ENCODE results near the gene TMEM132C. TPM values are rescaled to one million over a fixed set of nuclear protein-coding genes. Genes with fewer than 3 reads are reported as not detected.

TMEM132C gene
- total and polyA plus RNA-seq, 2 of the 8 experiments (the other 6 are each of a cell fraction or from before 2014, with no cell fraction given), result 0.23 to 0.76 TPM

DNA sequence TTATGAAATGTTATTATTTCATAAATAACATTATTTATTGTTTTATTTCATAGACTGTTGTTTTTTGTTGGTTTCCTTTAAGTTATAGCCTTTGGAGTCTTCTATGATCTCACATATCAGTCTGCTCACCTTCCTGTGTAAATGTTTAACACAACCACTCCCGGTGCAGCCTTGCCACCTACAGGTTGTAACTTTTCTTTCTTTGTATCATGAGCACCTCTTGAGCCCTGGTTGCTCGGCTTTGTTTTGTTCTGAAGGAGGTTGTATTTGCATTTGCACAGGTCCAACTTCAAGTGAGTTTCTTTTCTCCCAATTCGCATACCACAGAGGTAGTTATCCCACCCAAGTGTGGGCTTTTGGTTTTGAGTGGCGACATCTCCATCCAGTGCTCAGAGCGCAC, 435.4 kb downstream of the TMEM132C start:
- no peaks in the 10 kb centered on the region for H3K36me3 ChIP-seq (ENCODE audit: control insufficient read depth in 2 of 4, insufficient read depth in 4 of 4, low read length in 3 of 4)
- no peaks in the 10 kb centered on the region for H3K9me3 ChIP-seq (ENCODE audit: insufficient read depth in 2 of 2, low read depth in 1 of 2, low read length in 1 of 2)
- FAIRE-seq (no peak), DNase-seq (ENCODE audit: low read depth in 1 of 2, low spot score in 2 of 2) (no peak)
- no peak overlapping the region for H3K18ac ChIP-seq (ENCODE audit: extremely low read depth, low read length)
- H3K14ac ChIP-seq (ENCODE audit: insufficient read length), result no peak overlapping the region
- H2BK5ac ChIP-seq (ENCODE audit: low read depth, low read length), result no peak overlapping the region
- no peak overlapping the region for H2BK12ac ChIP-seq (ENCODE audit: low read depth, low read length)
- H3K23me2 ChIP-seq (ENCODE audit: low read depth, low read length), result no peaks in the 10 kb centered on the region
- no peak overlapping the region for H3K4me2 ChIP-seq (ENCODE audit: insufficient read depth in 1 of 2, low read depth in 2 of 2, low read length in 2 of 2)
- no peak overlapping the region for H3K9ac ChIP-seq (replicated peaks in 1 of 4; ENCODE audit: extremely low read depth in 1 of 4, low read depth in 3 of 4, low read length in 3 of 4)
- no peak overlapping the region for H3K4me3 ChIP-seq (ENCODE audit: extremely low read depth in 1 of 4, insufficient read depth in 2 of 4, low read depth in 3 of 4, low read length in 4 of 4)
- no peaks in the 10 kb centered on the region for H4K20me1 ChIP-seq (replicated peaks in 1 of 2; ENCODE audit: control insufficient read depth in 1 of 2, insufficient read depth in 2 of 2, low read length in 2 of 2)
- no peak overlapping the region for H3K56ac ChIP-seq (replicated peaks; ENCODE audit: insufficient read length, low read depth, low read length)
- H2AFZ ChIP-seq (ENCODE audit: low read length), result 0 out of 2 replicates have a peak overlapping the region, but pooled peaks have one; percentile 4
- H3K23ac ChIP-seq (ENCODE audit: insufficient read length), result no peak overlapping the region
- peaks cover 0 to 3% (median under 1%) of the 10 kb centered on the region in 4 experiments; a peak in 2 of 7 replicates for H3K4me1 ChIP-seq (replicated peaks in 1 of 4; ENCODE audit: control insufficient read depth in 3 of 4, insufficient read depth in 4 of 4, low read length in 3 of 4)
- ChIA-PET CTCF (ENCODE audit: partially characterized antibody) (interaction anchor here (0.6 to 1.9 kb wide), 4 partner anchors 9 to 329 kb away, joined by 3 to 6 read pairs (median 3); no protein-coding TSS in a partner anchor), POLR2A (ENCODE audit: partially characterized antibody) (no interaction called here)
- no peak overlapping the region for H4K91ac ChIP-seq (replicated peaks; ENCODE audit: insufficient read length, low read length)
- no peaks in the 10 kb centered on the region for H3K79me1 ChIP-seq (ENCODE audit: low read depth, low read length)
- WGBS, 2 experiments (ENCODE audit: extremely low coverage in 1 of 2, insufficient coverage in 1 of 2, insufficient read length in 1 of 2, insufficient replicate concordance in 2 of 2, low coverage in 1 of 2, low lambda C conversion rate in 2 of 2, missing lambda C conversion rate in 1 of 2), result 81% methylated on average over 5 of the region's 5 CpGs; no CpG with 5 or more reads in 1 of the 2 experiments
- no peak overlapping the region for H2BK15ac ChIP-seq (ENCODE audit: low read length)
- H3K27me3 ChIP-seq (replicated peaks in 1 of 4; ENCODE audit: control insufficient read depth in 3 of 4, extremely low read depth in 1 of 4, insufficient read depth in 3 of 4, low read length in 3 of 4), result no peaks in the 10 kb centered on the region; a peak in 2 of 7 replicates
- no peak overlapping the region for H2BK120ac ChIP-seq (replicated peaks; ENCODE audit: low read depth, low read length)
- H4K5ac ChIP-seq (ENCODE audit: insufficient read length, low read depth, low read length), result no peak overlapping the region
- H3K4ac ChIP-seq (replicated peaks; ENCODE audit: insufficient read length, low read depth, low read length), result no peak overlapping the region
- H3K79me2 ChIP-seq (ENCODE audit: control insufficient read depth in 1 of 2, insufficient read depth in 2 of 2, low read length in 2 of 2), result no peaks in the 10 kb centered on the region
- H3K27ac ChIP-seq (ENCODE audit: low read depth, low read length), result no peak overlapping the region
- no peak overlapping the region for H2AK5ac ChIP-seq (ENCODE audit: low read depth, low read length)
- no peak overlapping the region for H4K8ac ChIP-seq (ENCODE audit: extremely low read depth, insufficient read depth, low read length)
- H2BK20ac ChIP-seq (ENCODE audit: low read length), result no peak overlapping the region
- TF ChIP-seq BRCA1 (IDR thresholded peaks at IDR 0.05; ENCODE audit: low read depth, low read length) (no peak), SP2 (IDR thresholded peaks at IDR 0.05; ENCODE audit: low read length) (no peak), EP300 (IDR thresholded peaks at IDR 0.05; ENCODE audit: borderline replicate concordance in 1 of 2, low read depth in 2 of 2, low read length in 2 of 2) (no peak), JUN (IDR thresholded peaks at IDR 0.05; ENCODE audit: low read depth, low read length) (no peak), SIRT6 (IDR thresholded peaks at IDR 0.05; ENCODE audit: low read length) (no peak), SP1 (IDR thresholded peaks at IDR 0.05; ENCODE audit: low read depth, low read length) (no peak), SIX5 (IDR thresholded peaks at IDR 0.05; ENCODE audit: low read depth, low read length) (no peak), RXRA (IDR thresholded peaks at IDR 0.05; ENCODE audit: insufficient read depth, low read depth, low read length) (no peak), RAD21 (IDR thresholded peaks at IDR 0.05 in 1 of 2, conservative IDR thresholded peaks at IDR 0.05 in 1 of 2; ENCODE audit: low read depth in 2 of 2, low read length in 2 of 2) (peak; percentile 26 to 29; a peak in 3 of 4 replicates), HDAC2 (IDR thresholded peaks at IDR 0.05; ENCODE audit: borderline replicate concordance in 1 of 2, low read depth in 2 of 2, low read length in 2 of 2) (no peak), BACH1 (IDR thresholded peaks at IDR 0.05; ENCODE audit: low read length) (no peak), POLR2A (IDR thresholded peaks at IDR 0.05; ENCODE audit: control extremely low read depth in 1 of 2, low read depth in 2 of 2, low read length in 2 of 2) (no peak), TBP (IDR thresholded peaks at IDR 0.05; ENCODE audit: low read depth, low read length) (no peak), YY1 (IDR thresholded peaks at IDR 0.05; ENCODE audit: low read depth, low read length) (no peak)
- TF ChIP-seq, protein P1, sequence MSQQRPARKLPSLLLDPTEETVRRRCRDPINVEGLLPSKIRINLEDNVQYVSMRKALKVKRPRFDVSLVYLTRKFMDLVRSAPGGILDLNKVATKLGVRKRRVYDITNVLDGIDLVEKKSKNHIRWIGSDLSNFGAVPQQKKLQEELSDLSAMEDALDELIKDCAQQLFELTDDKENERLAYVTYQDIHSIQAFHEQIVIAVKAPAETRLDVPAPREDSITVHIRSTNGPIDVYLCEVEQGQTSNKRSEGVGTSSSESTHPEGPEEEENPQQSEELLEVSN (IDR thresholded peaks at IDR 0.05), result no peak
